Mesendoderm (in vitro differentiated cells): ENCODE measurements around the gene MGAT4D.
A peak's percentile ranks its signal among the peaks of the same experiment; 100 is the strongest.

ENCODE experiments used
- DNase-seq: peaks from one replicate; pipeline ENCODE4 v3.0.0; 2013
- H2AK5ac ChIP-seq: 2 replicates; pipeline ENCODE4 v1.6.1; 2013; ENCODE audit warnings: low read length, inconsistent platforms
- H2BK120ac ChIP-seq: 2 replicates; pipeline ENCODE4 v1.6.1; 2013; ENCODE audit warnings: low read depth, mild to moderate bottlenecking, low read length, moderate library complexity, mixed read lengths
- H2BK15ac ChIP-seq: replicated peaks from 2 replicates; pipeline ENCODE4 v1.6.1; 2013; ENCODE audit warnings: low read depth, mild to moderate bottlenecking, moderate library complexity
- H2BK5ac ChIP-seq: 2 replicates; pipeline ENCODE4 v1.6.1; 2013; ENCODE audit warnings: low read length, inconsistent platforms
- H3K18ac ChIP-seq: 2 replicates; pipeline ENCODE4 v1.6.1; 2013; ENCODE audit warnings: mild to moderate bottlenecking, low read length, mixed read lengths
- H3K23ac ChIP-seq: one replicate; pipeline ENCODE4 v1.6.1; 2013; ENCODE audit warnings: low read length
- H3K27ac ChIP-seq: 2 replicates; pipeline ENCODE4 v1.5.1; 2013; ENCODE audit warnings: low read depth, mild to moderate bottlenecking, inconsistent platforms, low read length, moderate library complexity
- H3K27me3 ChIP-seq: 2 replicates; pipeline ENCODE4 v1.6.1; 2013; ENCODE audit warnings: low read length, control low read depth, mild to moderate bottlenecking, inconsistent platforms; ENCODE audit not compliant: insufficient read depth, poor library complexity
- H3K36me3 ChIP-seq: 2 replicates; pipeline ENCODE4 v1.6.1; 2013; ENCODE audit warnings: low read length, inconsistent platforms; ENCODE audit not compliant: control insufficient read depth, insufficient read depth
- H3K4ac ChIP-seq: one replicate; pipeline ENCODE4 v1.6.1; 2013; ENCODE audit warnings: low read depth, mild to moderate bottlenecking, low read length, moderate library complexity
- H3K4me1 ChIP-seq: 2 replicates; pipeline ENCODE4 v1.6.1; 2013; ENCODE audit warnings: low read depth, low read length, inconsistent platforms; ENCODE audit not compliant: control insufficient read depth
- H3K4me2 ChIP-seq: 2 replicates; pipeline ENCODE4 v1.6.1; 2013; ENCODE audit warnings: low read length
- H3K4me3 ChIP-seq: 2 replicates; pipeline ENCODE4 v1.5.1; 2013; ENCODE audit warnings: mild to moderate bottlenecking, low read length
- H3K56ac ChIP-seq: one replicate; pipeline ENCODE4 v1.6.1; 2013; ENCODE audit warnings: low read length
- H3K79me1 ChIP-seq: 2 replicates; pipeline ENCODE4 v1.6.1; 2013; ENCODE audit warnings: low read length, inconsistent platforms
- H3K79me2 ChIP-seq: 2 replicates; pipeline ENCODE4 v1.6.1; 2013; ENCODE audit warnings: mild to moderate bottlenecking, low read length; ENCODE audit not compliant: control insufficient read depth, insufficient read depth
- H3K9ac ChIP-seq: 2 replicates; pipeline ENCODE4 v1.6.1; 2013; ENCODE audit warnings: low read length, inconsistent platforms
- H4K5ac ChIP-seq: one replicate; pipeline ENCODE4 v1.6.1; 2013; ENCODE audit warnings: low read length
- H4K8ac ChIP-seq: one replicate; pipeline ENCODE4 v1.6.1; 2013; ENCODE audit warnings: low read depth, mild to moderate bottlenecking, control low read depth, low read length, moderate library complexity
- WGBS: extraction: QIAGEN DNeasy Blood & Tissue Kit; methylation state at CpG from one replicate; pipeline ENCODE4 v1.1.7; 2013; ENCODE audit warnings: low lambda C conversion rate, missing lambda C conversion rate; ENCODE audit not compliant: insufficient coverage; ENCODE audit errors: extremely low coverage; 5-methylcytosine and 5-hydroxymethylcytosine counted together

MGAT4D gene

DNA sequence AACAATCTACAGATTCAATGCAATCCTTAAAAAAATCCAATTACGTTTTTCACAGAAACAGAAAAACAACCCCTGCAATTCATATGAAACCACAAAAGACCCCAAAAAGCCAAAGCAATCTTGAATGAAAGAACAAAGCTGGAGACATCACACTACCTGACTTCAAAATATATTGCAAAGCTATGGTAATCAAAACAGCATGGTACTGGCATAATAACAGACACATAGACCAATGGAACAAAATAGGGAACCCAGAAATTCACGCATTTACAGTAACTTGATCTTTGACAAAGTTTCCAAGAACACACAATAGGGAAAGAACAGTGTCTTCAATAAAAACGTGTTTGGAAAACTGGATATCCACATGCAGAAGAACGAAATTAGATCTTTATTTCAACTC, 14.6 kb downstream of the MGAT4D start:
- Histone ChIP-seq H4K8ac (no peak overlapping the region), H3K4ac (no peak overlapping the region), H4K5ac (no peak overlapping the region), H3K36me3 (no peaks in the 10 kb centered on the region), H3K27ac (no peak overlapping the region), H2BK15ac (no peak overlapping the region), H3K79me2 (no peaks in the 10 kb centered on the region), H3K9ac (no peak overlapping the region), H3K27me3 (no peaks in the 10 kb centered on the region), H2BK5ac (no peak overlapping the region), H3K18ac (no peak overlapping the region), H3K23ac (no peak overlapping the region), H3K4me2 (no peak overlapping the region), H3K4me1 (no peaks in the 10 kb centered on the region), H2AK5ac (no peak overlapping the region), H3K56ac (no peak overlapping the region), H2BK120ac (no peak overlapping the region), H3K4me3 (no peak overlapping the region), H3K79me1 (no peaks in the 10 kb centered on the region)
- DNase-seq, result no peak
- 100% methylated on average over 1 of the region's 4 CpGs for WGBS

DNA sequence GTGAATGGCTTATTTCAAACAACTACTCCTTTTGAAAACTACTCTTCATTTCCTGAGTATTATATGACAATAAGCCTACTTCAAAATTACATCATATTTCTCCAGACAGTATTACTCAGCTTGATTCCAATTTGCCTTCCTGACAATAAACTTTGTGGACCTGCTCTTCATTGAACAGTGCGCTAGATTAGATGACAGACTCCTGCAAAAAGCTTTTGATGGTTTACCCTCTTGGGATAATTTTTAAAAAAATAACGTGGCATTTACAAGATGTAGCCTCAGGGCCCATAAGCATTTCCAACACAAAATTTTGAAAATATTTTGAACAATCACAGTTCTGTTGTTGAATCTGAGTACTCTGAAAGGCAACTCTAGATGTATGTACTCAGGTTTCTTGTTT, 25.9 kb downstream of the MGAT4D start:
- no peak for DNase-seq
- no peak overlapping the region for H3K9ac ChIP-seq

DNA sequence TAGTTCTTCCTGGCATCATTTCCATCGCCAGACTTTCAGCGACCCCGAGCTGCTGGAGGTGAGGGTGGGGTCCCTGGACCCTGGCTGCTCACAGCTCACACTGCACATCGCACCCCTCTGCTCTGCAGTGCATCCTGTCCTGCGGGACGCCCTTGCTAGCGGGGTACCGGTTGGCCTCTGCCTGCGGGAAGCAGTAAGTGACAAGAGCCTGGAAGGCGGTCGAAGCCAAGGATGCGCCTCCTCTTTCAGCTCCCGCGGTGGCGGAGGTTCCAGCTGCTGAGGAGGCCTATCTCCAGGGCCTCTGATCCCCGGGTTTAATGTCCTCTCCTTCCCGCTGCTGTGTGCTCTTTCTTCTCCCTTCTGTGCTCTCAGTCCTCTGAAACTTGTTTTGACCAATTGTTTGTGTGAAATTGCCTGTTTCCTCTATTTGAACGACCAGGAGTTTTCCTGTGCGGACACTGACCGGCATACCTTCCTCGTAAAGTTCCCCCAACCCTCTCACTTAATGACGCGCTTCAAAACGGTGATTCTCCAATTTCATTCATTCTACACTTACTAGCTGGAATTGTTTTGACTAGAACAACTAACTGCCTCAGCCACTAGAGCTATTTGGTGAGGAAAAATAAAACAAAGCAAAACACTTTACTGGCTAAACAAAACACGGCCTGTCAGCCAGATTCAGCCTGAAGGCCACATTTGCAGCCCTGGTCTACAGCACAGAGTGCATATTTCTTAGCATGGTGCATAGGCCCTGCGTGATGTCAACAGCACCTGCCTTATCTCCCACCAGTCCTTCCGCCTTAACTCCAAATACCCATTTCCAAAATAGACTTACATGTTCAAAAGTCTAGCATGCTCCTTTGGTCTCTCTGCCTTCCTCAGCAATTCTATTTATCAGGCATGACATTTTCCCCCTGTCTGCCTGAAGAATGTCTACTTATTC, 28.0 kb downstream of the MGAT4D start:
- Histone ChIP-seq H2BK120ac (no peak overlapping the region), H2AK5ac (no peak overlapping the region), H3K56ac (no peak overlapping the region), H3K79me1 (no peaks in the 10 kb centered on the region), H2BK5ac (no peak overlapping the region), H3K27ac (no peak overlapping the region), H4K8ac (no peak overlapping the region), H3K4me1 (no peaks in the 10 kb centered on the region), H3K9ac (no peak overlapping the region), H3K4me3 (no peak overlapping the region), H3K18ac (no peak overlapping the region), H3K27me3 (no peaks in the 10 kb centered on the region), H3K4ac (no peak overlapping the region), H2BK15ac (no peak overlapping the region), H3K23ac (no peak overlapping the region), H3K36me3 (no peaks in the 10 kb centered on the region), H4K5ac (no peak overlapping the region), H3K4me2 (no peak overlapping the region), H3K79me2 (no peaks in the 10 kb centered on the region)
- peak; percentile 14 for DNase-seq
- no CpG with 5 or more reads among the region's 27 CpGs for WGBS

More for the DNA sequence above, 25.9 kb downstream of the MGAT4D start:
- no peak overlapping the region for H3K23ac ChIP-seq
- H3K18ac ChIP-seq, result no peak overlapping the region
- H3K4ac ChIP-seq, result no peak overlapping the region
- no peak overlapping the region for H3K56ac ChIP-seq
- no peak overlapping the region for H2BK5ac ChIP-seq
- H3K27ac ChIP-seq, result no peak overlapping the region
- no peaks in the 10 kb centered on the region for H3K36me3 ChIP-seq
- H3K79me2 ChIP-seq, result no peaks in the 10 kb centered on the region
- no peaks in the 10 kb centered on the region for H3K27me3 ChIP-seq
- H2BK120ac ChIP-seq, result no peak overlapping the region
- no peak overlapping the region for H2BK15ac ChIP-seq
- no peak overlapping the region for H2AK5ac ChIP-seq
- H3K79me1 ChIP-seq, result no peaks in the 10 kb centered on the region
- no peaks in the 10 kb centered on the region for H3K4me1 ChIP-seq
- WGBS, result no CpG with 5 or more reads among the region's 2 CpGs
- no peak overlapping the region for H4K8ac ChIP-seq
- no peak overlapping the region for H4K5ac ChIP-seq
- no peak overlapping the region for H3K4me2 ChIP-seq
- no peak overlapping the region for H3K4me3 ChIP-seq

DNA sequence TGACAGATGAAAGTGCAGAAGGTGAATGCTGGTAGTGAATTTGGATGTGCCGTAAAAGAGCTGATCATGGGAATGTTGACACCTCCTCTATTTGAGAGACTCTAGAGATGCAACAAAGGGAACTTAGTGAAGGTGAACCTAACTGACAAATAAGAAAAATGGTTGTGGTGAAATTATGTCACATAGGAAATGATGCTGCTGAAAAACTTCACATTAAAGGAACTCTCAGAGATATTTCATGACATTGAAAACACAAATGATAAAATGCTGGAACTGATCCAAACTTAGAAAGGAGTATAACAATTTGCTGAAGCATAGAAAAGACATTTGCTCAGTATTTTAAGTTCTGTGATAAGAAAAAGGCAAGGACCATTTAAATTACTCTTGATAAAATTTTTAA, 31.9 kb downstream of the MGAT4D start:
- Histone ChIP-seq H3K79me2 (no peaks in the 10 kb centered on the region), H3K23ac (no peak overlapping the region), H3K4ac (no peak overlapping the region), H4K8ac (no peak overlapping the region), H3K27me3 (no peaks in the 10 kb centered on the region), H3K4me3 (no peak overlapping the region), H2BK5ac (no peak overlapping the region), H2BK15ac (no peak overlapping the region), H3K4me1 (no peaks in the 10 kb centered on the region), H3K4me2 (no peak overlapping the region), H2AK5ac (no peak overlapping the region), H3K27ac (no peak overlapping the region), H3K79me1 (no peaks in the 10 kb centered on the region), H3K9ac (no peak overlapping the region), H2BK120ac (no peak overlapping the region), H3K36me3 (no peaks in the 10 kb centered on the region), H3K18ac (no peak overlapping the region), H4K5ac (no peak overlapping the region), H3K56ac (no peak overlapping the region)
- no peak for DNase-seq
- no CpG with 5 or more reads among the region's 1 CpG for WGBS

DNA sequence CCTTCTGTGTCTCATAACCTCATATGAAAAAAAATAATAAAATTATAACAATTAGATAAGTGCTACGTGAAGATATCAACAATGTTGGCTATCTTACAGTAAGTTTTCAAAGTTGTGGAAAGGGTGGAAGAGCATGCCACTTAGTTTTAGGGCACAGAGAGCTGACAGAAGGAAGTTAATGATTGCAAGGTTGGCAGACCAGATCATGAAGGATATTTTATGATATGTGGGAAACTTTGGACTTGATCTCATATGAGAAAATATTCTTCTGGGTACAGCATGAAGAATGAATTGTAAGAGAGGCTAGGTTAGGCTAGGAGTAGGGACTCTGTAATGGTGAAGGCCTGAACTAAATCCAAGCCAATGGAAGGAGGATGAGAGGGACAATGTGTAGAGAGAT, 34.5 kb downstream of the MGAT4D start:
- H3K4ac ChIP-seq, result no peak overlapping the region
- H3K4me1 ChIP-seq, result no peaks in the 10 kb centered on the region
- no peak overlapping the region for H2AK5ac ChIP-seq
- H3K79me2 ChIP-seq, result no peaks in the 10 kb centered on the region
- H3K79me1 ChIP-seq, result no peaks in the 10 kb centered on the region
- H3K18ac ChIP-seq, result no peak overlapping the region
- no peak overlapping the region for H4K8ac ChIP-seq
- H3K4me3 ChIP-seq, result no peak overlapping the region
- no peak overlapping the region for H3K27ac ChIP-seq
- no peak overlapping the region for H3K56ac ChIP-seq
- no peak overlapping the region for H3K23ac ChIP-seq
- no peaks in the 10 kb centered on the region for H3K27me3 ChIP-seq
- H4K5ac ChIP-seq, result no peak overlapping the region
- H2BK15ac ChIP-seq, result no peak overlapping the region
- no peak overlapping the region for H2BK5ac ChIP-seq
- no peak overlapping the region for H2BK120ac ChIP-seq
- no peak overlapping the region for H3K4me2 ChIP-seq
- no peak overlapping the region for H3K9ac ChIP-seq
- no peaks in the 10 kb centered on the region for H3K36me3 ChIP-seq
- no peak for DNase-seq
- no CpG with 5 or more reads among the region's 1 CpG for WGBS

DNA sequence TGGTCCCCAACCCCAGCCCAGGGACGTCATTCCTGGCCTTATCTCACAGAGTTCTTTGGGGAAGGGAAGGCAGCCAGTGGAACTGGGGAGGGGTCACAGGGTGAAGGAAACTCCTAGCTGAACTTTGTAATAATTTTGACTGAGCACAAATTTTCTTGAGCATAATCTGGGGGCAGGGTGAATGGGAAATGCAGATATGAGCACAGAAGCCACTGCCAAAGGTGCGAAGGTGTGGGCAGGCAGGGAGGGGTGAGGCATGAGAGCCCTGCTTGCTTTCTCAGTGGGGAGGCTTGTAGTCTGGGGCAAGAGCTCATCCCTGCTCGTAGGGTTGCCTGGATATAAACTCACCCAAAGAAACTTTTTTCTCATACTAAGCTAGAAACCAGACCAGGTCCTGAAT, 34.9 kb downstream of the MGAT4D start:
- no CpG with 5 or more reads among the region's 3 CpGs for WGBS
- no peak overlapping the region for H3K23ac ChIP-seq
- H3K79me2 ChIP-seq, result no peaks in the 10 kb centered on the region
- H4K5ac ChIP-seq, result no peak overlapping the region
- no peak overlapping the region for H4K8ac ChIP-seq
- no peak overlapping the region for H2BK5ac ChIP-seq
- H3K27ac ChIP-seq, result no peak overlapping the region
- no peak overlapping the region for H2AK5ac ChIP-seq
- no peak overlapping the region for H3K56ac ChIP-seq
- H2BK15ac ChIP-seq, result no peak overlapping the region
- no peak overlapping the region for H3K9ac ChIP-seq
- H3K79me1 ChIP-seq, result no peaks in the 10 kb centered on the region
- H2BK120ac ChIP-seq, result no peak overlapping the region
- H3K4me3 ChIP-seq, result no peak overlapping the region
- no peak for DNase-seq
- H3K4me1 ChIP-seq, result no peaks in the 10 kb centered on the region
- no peak overlapping the region for H3K4me2 ChIP-seq
- H3K18ac ChIP-seq, result no peak overlapping the region
- no peaks in the 10 kb centered on the region for H3K27me3 ChIP-seq
- no peaks in the 10 kb centered on the region for H3K36me3 ChIP-seq
- no peak overlapping the region for H3K4ac ChIP-seq
